ENCODE measurements around the gene FKBP4. TPM values are rescaled to one million over a fixed set of nuclear protein-coding genes. Genes with fewer than 3 reads are reported as not detected.
A peak's percentile ranks its signal among the peaks of the same experiment; 100 is the strongest.

FKBP4 gene
- total and polyA plus RNA-seq, 2 of the 13 experiments (the other 11 are each of a cell fraction or from before 2014, with no cell fraction given): 25.7 to 66.1 TPM

DNA sequence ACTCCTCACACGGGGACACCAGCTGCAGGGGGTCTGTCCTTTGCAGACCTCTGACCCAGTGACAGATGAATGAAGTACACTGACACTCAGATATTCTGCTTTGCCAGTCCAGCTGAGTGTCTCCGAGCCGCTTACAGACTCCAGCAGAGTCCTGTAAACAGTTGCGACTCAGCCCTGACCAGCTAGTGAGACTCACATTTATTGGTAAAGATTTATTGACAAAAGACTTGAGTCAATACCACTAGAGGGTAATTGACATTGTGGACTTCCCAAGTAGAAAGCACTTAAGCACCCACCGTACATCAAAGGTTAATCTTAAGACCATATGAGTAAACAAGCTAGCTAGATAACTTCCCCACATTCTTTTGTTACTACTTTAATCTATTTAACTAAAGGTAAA, 9.8 kb upstream of the FKBP4 start (continued):
- TF ChIP-seq, protein P1, sequence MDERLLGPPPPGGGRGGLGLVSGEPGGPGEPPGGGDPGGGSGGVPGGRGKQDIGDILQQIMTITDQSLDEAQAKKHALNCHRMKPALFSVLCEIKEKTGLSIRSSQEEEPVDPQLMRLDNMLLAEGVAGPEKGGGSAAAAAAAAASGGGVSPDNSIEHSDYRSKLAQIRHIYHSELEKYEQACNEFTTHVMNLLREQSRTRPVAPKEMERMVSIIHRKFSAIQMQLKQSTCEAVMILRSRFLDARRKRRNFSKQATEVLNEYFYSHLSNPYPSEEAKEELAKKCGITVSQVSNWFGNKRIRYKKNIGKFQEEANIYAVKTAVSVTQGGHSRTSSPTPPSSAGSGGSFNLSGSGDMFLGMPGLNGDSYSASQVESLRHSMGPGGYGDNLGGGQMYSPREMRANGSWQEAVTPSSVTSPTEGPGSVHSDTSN (CRISPR knock-in tag; IDR thresholded peaks at IDR 0.05): no peak
- TF ChIP-seq PHF21A (CRISPR knock-in tag; IDR thresholded peaks at IDR 0.05) (no peak), HHEX (CRISPR knock-in tag; IDR thresholded peaks at IDR 0.05) (peak; percentile 93), NR3C1 (CRISPR knock-in tag; IDR thresholded peaks at IDR 0.05) (no peak), CHD2 (IDR thresholded peaks at IDR 0.05; ENCODE audit: low read depth, low read length) (no peak), TCF7 (IDR thresholded peaks at IDR 0.05; ENCODE audit: low read depth) (peak; percentile 61; the same call in 1 of the 2 replicates), SMYD3 (CRISPR knock-in tag; IDR thresholded peaks at IDR 0.05) (no peak), RORA (CRISPR knock-in tag; IDR thresholded peaks at IDR 0.05) (no peak), ZIK1 (CRISPR knock-in tag; IDR thresholded peaks at IDR 0.05; ENCODE audit: borderline replicate concordance, low read depth) (no peak), NR2F6 (IDR thresholded peaks at IDR 0.05) (peak; percentile 81), NR2F6 (CRISPR knock-in tag; IDR thresholded peaks at IDR 0.05) (no peak), ZNF367 (CRISPR knock-in tag; IDR thresholded peaks at IDR 0.05; ENCODE audit: borderline replicate concordance) (no peak), CBX2 (IDR thresholded peaks at IDR 0.05; ENCODE audit: low read depth, low read length) (no peak), CBX2 (CRISPR knock-in tag; IDR thresholded peaks at IDR 0.05; ENCODE audit: low read depth) (no peak)
- TF ChIP-seq, protein P2, sequence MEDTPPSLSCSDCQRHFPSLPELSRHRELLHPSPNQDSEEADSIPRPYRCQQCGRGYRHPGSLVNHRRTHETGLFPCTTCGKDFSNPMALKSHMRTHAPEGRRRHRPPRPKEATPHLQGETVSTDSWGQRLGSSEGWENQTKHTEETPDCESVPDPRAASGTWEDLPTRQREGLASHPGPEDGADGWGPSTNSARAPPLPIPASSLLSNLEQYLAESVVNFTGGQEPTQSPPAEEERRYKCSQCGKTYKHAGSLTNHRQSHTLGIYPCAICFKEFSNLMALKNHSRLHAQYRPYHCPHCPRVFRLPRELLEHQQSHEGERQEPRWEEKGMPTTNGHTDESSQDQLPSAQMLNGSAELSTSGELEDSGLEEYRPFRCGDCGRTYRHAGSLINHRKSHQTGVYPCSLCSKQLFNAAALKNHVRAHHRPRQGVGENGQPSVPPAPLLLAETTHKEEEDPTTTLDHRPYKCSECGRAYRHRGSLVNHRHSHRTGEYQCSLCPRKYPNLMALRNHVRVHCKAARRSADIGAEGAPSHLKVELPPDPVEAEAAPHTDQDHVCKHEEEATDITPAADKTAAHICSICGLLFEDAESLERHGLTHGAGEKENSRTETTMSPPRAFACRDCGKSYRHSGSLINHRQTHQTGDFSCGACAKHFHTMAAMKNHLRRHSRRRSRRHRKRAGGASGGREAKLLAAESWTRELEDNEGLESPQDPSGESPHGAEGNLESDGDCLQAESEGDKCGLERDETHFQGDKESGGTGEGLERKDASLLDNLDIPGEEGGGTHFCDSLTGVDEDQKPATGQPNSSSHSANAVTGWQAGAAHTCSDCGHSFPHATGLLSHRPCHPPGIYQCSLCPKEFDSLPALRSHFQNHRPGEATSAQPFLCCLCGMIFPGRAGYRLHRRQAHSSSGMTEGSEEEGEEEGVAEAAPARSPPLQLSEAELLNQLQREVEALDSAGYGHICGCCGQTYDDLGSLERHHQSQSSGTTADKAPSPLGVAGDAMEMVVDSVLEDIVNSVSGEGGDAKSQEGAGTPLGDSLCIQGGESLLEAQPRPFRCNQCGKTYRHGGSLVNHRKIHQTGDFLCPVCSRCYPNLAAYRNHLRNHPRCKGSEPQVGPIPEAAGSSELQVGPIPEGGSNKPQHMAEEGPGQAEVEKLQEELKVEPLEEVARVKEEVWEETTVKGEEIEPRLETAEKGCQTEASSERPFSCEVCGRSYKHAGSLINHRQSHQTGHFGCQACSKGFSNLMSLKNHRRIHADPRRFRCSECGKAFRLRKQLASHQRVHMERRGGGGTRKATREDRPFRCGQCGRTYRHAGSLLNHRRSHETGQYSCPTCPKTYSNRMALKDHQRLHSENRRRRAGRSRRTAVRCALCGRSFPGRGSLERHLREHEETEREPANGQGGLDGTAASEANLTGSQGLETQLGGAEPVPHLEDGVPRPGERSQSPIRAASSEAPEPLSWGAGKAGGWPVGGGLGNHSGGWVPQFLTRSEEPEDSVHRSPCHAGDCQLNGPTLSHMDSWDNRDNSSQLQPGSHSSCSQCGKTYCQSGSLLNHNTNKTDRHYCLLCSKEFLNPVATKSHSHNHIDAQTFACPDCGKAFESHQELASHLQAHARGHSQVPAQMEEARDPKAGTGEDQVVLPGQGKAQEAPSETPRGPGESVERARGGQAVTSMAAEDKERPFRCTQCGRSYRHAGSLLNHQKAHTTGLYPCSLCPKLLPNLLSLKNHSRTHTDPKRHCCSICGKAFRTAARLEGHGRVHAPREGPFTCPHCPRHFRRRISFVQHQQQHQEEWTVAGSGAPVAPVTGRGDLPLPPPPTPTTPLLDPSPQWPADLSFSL (CRISPR knock-in tag; IDR thresholded peaks at IDR 0.05): no peak
- TF ChIP-seq, protein P3, sequence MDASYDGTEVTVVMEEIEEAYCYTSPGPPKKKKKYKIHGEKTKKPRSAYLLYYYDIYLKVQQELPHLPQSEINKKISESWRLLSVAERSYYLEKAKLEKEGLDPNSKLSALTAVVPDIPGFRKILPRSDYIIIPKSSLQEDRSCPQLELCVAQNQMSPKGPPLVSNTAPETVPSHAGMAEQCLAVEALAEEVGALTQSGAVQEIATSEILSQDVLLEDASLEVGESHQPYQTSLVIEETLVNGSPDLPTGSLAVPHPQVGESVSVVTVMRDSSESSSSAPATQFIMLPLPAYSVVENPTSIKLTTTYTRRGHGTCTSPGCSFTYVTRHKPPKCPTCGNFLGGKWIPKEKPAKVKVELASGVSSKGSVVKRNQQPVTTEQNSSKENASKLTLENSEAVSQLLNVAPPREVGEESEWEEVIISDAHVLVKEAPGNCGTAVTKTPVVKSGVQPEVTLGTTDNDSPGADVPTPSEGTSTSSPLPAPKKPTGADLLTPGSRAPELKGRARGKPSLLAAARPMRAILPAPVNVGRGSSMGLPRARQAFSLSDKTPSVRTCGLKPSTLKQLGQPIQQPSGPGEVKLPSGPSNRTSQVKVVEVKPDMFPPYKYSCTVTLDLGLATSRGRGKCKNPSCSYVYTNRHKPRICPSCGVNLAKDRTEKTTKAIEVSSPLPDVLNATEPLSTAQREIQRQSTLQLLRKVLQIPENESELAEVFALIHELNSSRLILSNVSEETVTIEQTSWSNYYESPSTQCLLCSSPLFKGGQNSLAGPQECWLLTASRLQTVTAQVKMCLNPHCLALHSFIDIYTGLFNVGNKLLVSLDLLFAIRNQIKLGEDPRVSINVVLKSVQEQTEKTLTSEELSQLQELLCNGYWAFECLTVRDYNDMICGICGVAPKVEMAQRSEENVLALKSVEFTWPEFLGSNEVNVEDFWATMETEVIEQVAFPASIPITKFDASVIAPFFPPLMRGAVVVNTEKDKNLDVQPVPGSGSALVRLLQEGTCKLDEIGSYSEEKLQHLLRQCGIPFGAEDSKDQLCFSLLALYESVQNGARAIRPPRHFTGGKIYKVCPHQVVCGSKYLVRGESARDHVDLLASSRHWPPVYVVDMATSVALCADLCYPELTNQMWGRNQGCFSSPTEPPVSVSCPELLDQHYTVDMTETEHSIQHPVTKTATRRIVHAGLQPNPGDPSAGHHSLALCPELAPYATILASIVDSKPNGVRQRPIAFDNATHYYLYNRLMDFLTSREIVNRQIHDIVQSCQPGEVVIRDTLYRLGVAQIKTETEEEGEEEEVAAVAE (CRISPR knock-in tag; IDR thresholded peaks at IDR 0.05; ENCODE audit: borderline replicate concordance): peak; percentile 71; the same call in 1 of the 2 replicates
- TF ChIP-seq, protein P4, sequence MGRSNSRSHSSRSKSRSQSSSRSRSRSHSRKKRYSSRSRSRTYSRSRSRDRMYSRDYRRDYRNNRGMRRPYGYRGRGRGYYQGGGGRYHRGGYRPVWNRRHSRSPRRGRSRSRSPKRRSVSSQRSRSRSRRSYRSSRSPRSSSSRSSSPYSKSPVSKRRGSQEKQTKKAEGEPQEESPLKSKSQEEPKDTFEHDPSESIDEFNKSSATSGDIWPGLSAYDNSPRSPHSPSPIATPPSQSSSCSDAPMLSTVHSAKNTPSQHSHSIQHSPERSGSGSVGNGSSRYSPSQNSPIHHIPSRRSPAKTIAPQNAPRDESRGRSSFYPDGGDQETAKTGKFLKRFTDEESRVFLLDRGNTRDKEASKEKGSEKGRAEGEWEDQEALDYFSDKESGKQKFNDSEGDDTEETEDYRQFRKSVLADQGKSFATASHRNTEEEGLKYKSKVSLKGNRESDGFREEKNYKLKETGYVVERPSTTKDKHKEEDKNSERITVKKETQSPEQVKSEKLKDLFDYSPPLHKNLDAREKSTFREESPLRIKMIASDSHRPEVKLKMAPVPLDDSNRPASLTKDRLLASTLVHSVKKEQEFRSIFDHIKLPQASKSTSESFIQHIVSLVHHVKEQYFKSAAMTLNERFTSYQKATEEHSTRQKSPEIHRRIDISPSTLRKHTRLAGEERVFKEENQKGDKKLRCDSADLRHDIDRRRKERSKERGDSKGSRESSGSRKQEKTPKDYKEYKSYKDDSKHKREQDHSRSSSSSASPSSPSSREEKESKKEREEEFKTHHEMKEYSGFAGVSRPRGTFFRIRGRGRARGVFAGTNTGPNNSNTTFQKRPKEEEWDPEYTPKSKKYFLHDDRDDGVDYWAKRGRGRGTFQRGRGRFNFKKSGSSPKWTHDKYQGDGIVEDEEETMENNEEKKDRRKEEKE (IDR thresholded peaks at IDR 0.05): no peak

Measured in HepG2 (cell line).